HepG2 (cell line): Measurements from ENCODE around the gene SFXN5. TPM values are rescaled to one million over a fixed set of nuclear protein-coding genes. Genes with fewer than 3 reads are reported as not detected.
A peak's percentile ranks its signal among the peaks of the same experiment; 100 is the strongest.

Source experiments
- EED ChIP-seq: sonication (generic); formaldehyde crosslinking; IDR thresholded peaks from 2 replicates; pipeline ENCODE4 v1.5.0; 2020; ENCODE audit warnings: mild to moderate bottlenecking, missing genetic modification reagents
- FOXK1 ChIP-seq: sonication (generic); formaldehyde crosslinking; IDR thresholded peaks from 2 replicates; pipeline ENCODE4 v1.4.0; 2020; ENCODE audit warnings: low read depth, missing genetic modification reagents, borderline replicate concordance
- GRHL1 ChIP-seq: sonication (generic); formaldehyde crosslinking; conservative IDR thresholded peaks from 2 replicates; pipeline ENCODE4 v1.8.0; 2022; ENCODE audit warnings: missing genetic modification reagents
- HDAC6 ChIP-seq: fragments of 200-600 bp; sonication (generic); IDR thresholded peaks from 2 replicates; pipeline ENCODE4 v1.7.0; 2017; ENCODE audit warnings: mild to moderate bottlenecking, antibody characterized with exemption, low read length, low read depth
- HES4 ChIP-seq: sonication (generic); formaldehyde crosslinking; IDR thresholded peaks from 2 replicates; pipeline ENCODE4 v1.9.0; 2021; ENCODE audit warnings: mild to moderate bottlenecking, missing genetic modification reagents, borderline replicate concordance
- RCOR2 ChIP-seq: IDR thresholded peaks from 2 replicates; pipeline ENCODE4 v1.6.1; 2016; ENCODE audit warnings: missing biosample characterization, missing genetic modification reagents
- SALL1 ChIP-seq: sonication (generic); formaldehyde crosslinking; IDR thresholded peaks from 2 replicates; pipeline ENCODE4 v1.8.0; 2022; ENCODE audit warnings: mild to moderate bottlenecking, missing genetic modification reagents
- SIN3B ChIP-seq: fragments of 150-350 bp; IDR thresholded peaks from 2 replicates; pipeline ENCODE4 v1.6.1; 2014; ENCODE audit warnings: low read length
- SNRNP70 ChIP-seq: fragments of 200-400 bp; formaldehyde crosslinking; IDR thresholded peaks from 2 replicates; pipeline ENCODE4 v1.6.1; 2017; ENCODE audit warnings: mild to moderate bottlenecking, low read depth, low read length, moderate library complexity
- TOE1 ChIP-seq: sonication (generic); formaldehyde crosslinking; IDR thresholded peaks from 2 replicates; pipeline ENCODE4 v1.4.0; 2020; ENCODE audit warnings: mild to moderate bottlenecking, missing genetic modification reagents
- ZBTB44 ChIP-seq: sonication (generic); formaldehyde crosslinking; IDR thresholded peaks from 2 replicates; pipeline ENCODE4 v1.4.0; 2020; ENCODE audit warnings: missing genetic modification reagents
- ZHX1 ChIP-seq: sonication (generic); formaldehyde crosslinking; IDR thresholded peaks from 2 replicates; pipeline ENCODE4 v1.8.1; 2022; ENCODE audit warnings: low read depth, mild to moderate bottlenecking, missing genetic modification reagents
- ZNF235 ChIP-seq: sonication (generic); formaldehyde crosslinking; IDR thresholded peaks from 2 replicates; pipeline ENCODE4 v1.8.1; 2023; ENCODE audit warnings: mild to moderate bottlenecking, missing genetic modification reagents, borderline replicate concordance
- ZNF24 ChIP-seq: fragments of 450-650 bp; IDR thresholded peaks from 2 replicates; pipeline ENCODE4 v1.6.1; 2017; ENCODE audit warnings: antibody characterized with exemption, mild to moderate bottlenecking
- ZNF552 ChIP-seq: sonication (generic); formaldehyde crosslinking; IDR thresholded peaks from 2 replicates; pipeline ENCODE4 v1.9.0; 2022; ENCODE audit warnings: missing genetic modification reagents, mild to moderate bottlenecking, borderline replicate concordance
- ZNF558 ChIP-seq: sonication (generic); formaldehyde crosslinking; IDR thresholded peaks from 2 replicates; pipeline ENCODE4 v1.9.0; 2022; ENCODE audit warnings: mild to moderate bottlenecking, missing genetic modification reagents, borderline replicate concordance
- ZNF7 ChIP-seq: IDR thresholded peaks from 2 replicates; pipeline ENCODE4 v1.6.1; 2016; ENCODE audit warnings: missing biosample characterization, missing genetic modification reagents
- ZNF740 ChIP-seq: sonication (generic); formaldehyde crosslinking; IDR thresholded peaks from 2 replicates; pipeline ENCODE4 v1.4.0; 2020; ENCODE audit warnings: missing genetic modification reagents
- ZNF75D ChIP-seq: sonication (generic); formaldehyde crosslinking; IDR thresholded peaks from 2 replicates; pipeline ENCODE4 v1.8.1; 2023; ENCODE audit warnings: missing genetic modification reagents, mild to moderate bottlenecking, borderline replicate concordance
- polyA plus RNA-seq, 8 experiments: library from polyadenylated mRNA; depleted of rRNA in 3 of 8; stranded (reverse) in 7 of 8; unstranded in 1 of 8; fragments of >200 nt; fragmentation: Illumina TruSeq in 4 of 8; extraction: Trizol in 4 of 8; gene quantifications; 2 replicates each; pipeline versions ENCODE4 v1.2.1 to v1.2.3, GENCODE V29; 2011 to 2016; ENCODE audit warnings: low read depth in 4 of 8, missing spikeins in 1 of 8, mixed read lengths in 1 of 8; ENCODE audit not compliant: insufficient read depth in 1 of 8
- total RNA-seq, 5 experiments: library from RNA; depleted of rRNA; stranded (reverse); fragments of >200 nt; fragmentation: Illumina TruSeq; extraction: Trizol; gene quantifications; 2 replicates each; pipeline ENCODE4 v1.2.3, GENCODE V29; 2016; ENCODE audit warnings: low read depth in 1 of 5
- TF ChIP-seq, protein P1 (sequence below): sonication (generic); formaldehyde crosslinking; IDR thresholded peaks from 2 replicates; pipeline ENCODE4 v1.8.1; 2023; ENCODE audit warnings: mild to moderate bottlenecking, missing genetic modification reagents, borderline replicate concordance
- TF ChIP-seq, protein P2 (sequence below): sonication (generic); formaldehyde crosslinking; IDR thresholded peaks from 2 replicates; pipeline ENCODE4 v1.4.0; 2020; ENCODE audit warnings: missing genetic modification reagents

SFXN5 gene
- total and polyA plus RNA-seq, 2 of the 13 experiments (the other 11 are each of a cell fraction or from before 2014, with no cell fraction given) = 34.9 to 37.4 TPM

DNA sequence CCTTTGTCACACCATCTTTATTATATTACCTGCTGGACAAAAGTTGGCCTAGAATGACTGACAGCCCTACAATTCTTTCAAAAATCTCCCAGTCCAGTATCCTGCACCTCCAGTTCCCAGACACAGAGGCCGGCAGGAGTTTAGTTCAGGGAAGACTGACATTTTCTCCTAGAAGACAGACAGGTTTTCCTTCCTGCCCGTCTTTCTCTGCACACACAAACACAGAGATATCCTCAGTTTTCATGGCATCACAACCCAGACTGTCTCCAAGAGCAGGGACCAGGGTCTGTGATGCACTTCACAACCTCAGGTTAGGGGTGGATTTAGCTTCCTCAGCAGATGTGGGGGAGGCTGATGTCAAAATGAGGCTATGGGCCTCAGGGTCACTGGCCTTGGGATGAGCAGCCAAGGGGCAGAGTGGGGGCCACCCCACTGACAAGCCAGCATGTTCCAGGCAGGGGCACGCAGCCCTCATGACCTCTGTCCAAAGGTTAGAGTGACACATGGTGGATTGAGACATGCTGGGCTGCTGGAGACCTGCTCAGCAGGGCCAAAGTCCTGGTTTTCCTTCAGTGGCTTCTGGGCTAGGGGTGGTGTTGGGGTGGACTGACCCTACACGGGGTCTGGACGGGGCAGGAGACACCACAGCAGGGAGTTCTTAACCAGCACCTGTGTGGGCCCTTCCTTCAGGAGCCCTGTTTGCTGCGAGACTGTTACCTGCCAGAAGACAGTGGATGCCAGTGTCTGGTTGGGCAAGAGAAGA lies 70.5 kb downstream of the SFXN5 start (continued):
- TF ChIP-seq ZNF75D (CRISPR knock-in tag) = no peak
- TF ChIP-seq FOXK1 (CRISPR knock-in tag) = peak; percentile 80
- TF ChIP-seq, protein P1, sequence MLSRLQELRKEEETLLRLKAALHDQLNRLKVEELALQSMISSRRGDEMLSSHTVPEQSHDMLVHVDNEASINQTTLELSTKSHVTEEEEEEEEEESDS (CRISPR knock-in tag) = no peak
- TF ChIP-seq ZHX1 (CRISPR knock-in tag) = peak; percentile 90; the same call in 1 of the 2 replicates
- TF ChIP-seq SIN3B = no peak
- no peak for TF ChIP-seq GRHL1 (CRISPR knock-in tag)
- TF ChIP-seq ZNF235 (CRISPR knock-in tag) = no peak; the same call in 1 of the 2 replicates
- TF ChIP-seq HES4 (CRISPR knock-in tag) = no peak
- no peak for TF ChIP-seq ZBTB44 (CRISPR knock-in tag)
- TF ChIP-seq ZNF7 (CRISPR knock-in tag) = no peak
- TF ChIP-seq TOE1 (CRISPR knock-in tag) = no peak
- TF ChIP-seq RCOR2 (CRISPR knock-in tag) = peak; percentile 90
- TF ChIP-seq SNRNP70 = no peak
- no peak for TF ChIP-seq HDAC6
- no peak for TF ChIP-seq ZNF558 (CRISPR knock-in tag)
- peak; percentile 99 for TF ChIP-seq SALL1 (CRISPR knock-in tag)
- TF ChIP-seq EED (CRISPR knock-in tag) = 0 out of 2 replicates have a peak, but pooled peaks have one; percentile 55
- peak; percentile 70; the same call in 1 of the 2 replicates for TF ChIP-seq ZNF740 (CRISPR knock-in tag)
- TF ChIP-seq, protein P2, sequence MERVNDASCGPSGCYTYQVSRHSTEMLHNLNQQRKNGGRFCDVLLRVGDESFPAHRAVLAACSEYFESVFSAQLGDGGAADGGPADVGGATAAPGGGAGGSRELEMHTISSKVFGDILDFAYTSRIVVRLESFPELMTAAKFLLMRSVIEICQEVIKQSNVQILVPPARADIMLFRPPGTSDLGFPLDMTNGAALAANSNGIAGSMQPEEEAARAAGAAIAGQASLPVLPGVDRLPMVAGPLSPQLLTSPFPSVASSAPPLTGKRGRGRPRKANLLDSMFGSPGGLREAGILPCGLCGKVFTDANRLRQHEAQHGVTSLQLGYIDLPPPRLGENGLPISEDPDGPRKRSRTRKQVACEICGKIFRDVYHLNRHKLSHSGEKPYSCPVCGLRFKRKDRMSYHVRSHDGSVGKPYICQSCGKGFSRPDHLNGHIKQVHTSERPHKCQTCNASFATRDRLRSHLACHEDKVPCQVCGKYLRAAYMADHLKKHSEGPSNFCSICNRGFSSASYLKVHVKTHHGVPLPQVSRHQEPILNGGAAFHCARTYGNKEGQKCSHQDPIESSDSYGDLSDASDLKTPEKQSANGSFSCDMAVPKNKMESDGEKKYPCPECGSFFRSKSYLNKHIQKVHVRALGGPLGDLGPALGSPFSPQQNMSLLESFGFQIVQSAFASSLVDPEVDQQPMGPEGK = peak; percentile 99
- TF ChIP-seq ZNF552 = 0 out of 2 replicates have a peak, but pooled peaks have one; percentile 57
- TF ChIP-seq ZNF24 = no peak
